B cell (primary cell): ENCODE measurements around the gene ACKR1. TPM values are rescaled to one million over a fixed set of nuclear protein-coding genes. Genes with fewer than 3 reads are reported as not detected.

ENCODE experiments used
- ATAC-seq: fragments of 200-7000 bp; cut with Tn5 transposase; one replicate; pipeline ENCODE4 v1.10.0; 2021; ENCODE audit warnings: low read depth, mild to moderate bottlenecking, moderate number of reproducible peaks, moderate library complexity
- CTCF ChIA-PET: fragments of 350-600 bp; sonication (Branson Sonifier 250); formaldehyde crosslinking; loops from one replicate; lab custom pipeline; 2021; ENCODE audit warnings: antibody characterized with exemption, inconsistent platforms; lab: Charles Lee
- POLR2A ChIA-PET: fragments of 350-600 bp; sonication (Branson Sonifier 250); formaldehyde crosslinking; loops from one replicate; lab custom pipeline; 2021; ENCODE audit warnings: antibody characterized with exemption; lab: Charles Lee
- DNase-seq: peaks from one replicate; pipeline ENCODE4 v3.0.0; 2013
- H2AFZ ChIP-seq: 2 replicates; pipeline ENCODE4 v1.6.1; 2012; ENCODE audit warnings: mild to moderate bottlenecking, low read depth, low read length; ENCODE audit not compliant: insufficient read depth, poor library complexity, severe bottlenecking
- H3K27ac ChIP-seq, 2 donors: 1 replicate in 1 of 2; 2 replicates in 1 of 2; pipeline ENCODE4 v1.5.1; 2012 to 2013; ENCODE audit warnings: low read length in 2 of 2, mild to moderate bottlenecking in 2 of 2, moderate library complexity in 1 of 2
- H3K27me3 ChIP-seq, 4 experiments: fragments of 200-600 bp in 1 of 4; sonication (generic) in 1 of 4; replicated peaks in 1 of 4; 1 replicate in 2 of 4; 2 replicates in 2 of 4; pipeline versions ENCODE4 v1.6.1 to v1.7.0; 2013 to 2016; ENCODE audit warnings: low read length in 3 of 4, mild to moderate bottlenecking in 2 of 4, mixed read lengths in 1 of 4, moderate library complexity in 1 of 4; ENCODE audit not compliant: insufficient read depth in 4 of 4, control insufficient read depth in 3 of 4; ENCODE audit errors: control extremely low read depth in 1 of 4
- H3K36me3 ChIP-seq, 2 experiments: replicated peaks in 1 of 2; 1 replicate in 1 of 2; 2 replicates in 1 of 2; pipeline versions ENCODE4 v1.6.1 to v1.7.1; 2013; ENCODE audit warnings: low read length in 1 of 2; ENCODE audit not compliant: insufficient read depth in 2 of 2, control insufficient read depth in 1 of 2; ENCODE audit errors: control extremely low read depth in 1 of 2, extremely low read depth in 1 of 2
- H3K4me1 ChIP-seq, 2 donors: fragments of 200-600 bp in 1 of 2; sonication (generic) in 1 of 2; 1 replicate in 1 of 2; 2 replicates in 1 of 2; pipeline versions ENCODE4 v1.5.1 to v1.6.1; 2013 to 2017; ENCODE audit warnings: low read length in 2 of 2; ENCODE audit not compliant: control insufficient read depth in 2 of 2, insufficient read depth in 2 of 2
- H3K4me2 ChIP-seq: replicated peaks from 2 replicates; pipeline ENCODE3; 2012; ENCODE audit warnings: mild to moderate bottlenecking, low read depth, low read length; ENCODE audit not compliant: poor library complexity, severe bottlenecking
- H3K4me3 ChIP-seq, 5 experiments: fragments of 200-600 bp in 1 of 5; sonication (generic) in 1 of 5; 1 replicate in 3 of 5; 2 replicates in 2 of 5; pipeline versions ENCODE4 v1.5.1 to v1.7.0; 2011 to 2016; ENCODE audit warnings: low read length in 4 of 5, mild to moderate bottlenecking in 4 of 5, low read depth in 2 of 5, control low read depth in 1 of 5, moderate library complexity in 1 of 5; ENCODE audit not compliant: insufficient read depth in 1 of 5; ENCODE audit errors: control extremely low read depth in 1 of 5, extremely low read depth in 1 of 5
- H3K79me2 ChIP-seq: fragments of 200-600 bp; sonication (generic); one replicate; pipeline ENCODE4 v1.6.0; 2016; ENCODE audit warnings: low read length; ENCODE audit not compliant: control insufficient read depth, insufficient read depth
- H3K9ac ChIP-seq: fragments of 200-600 bp; sonication (generic); 2 replicates; pipeline ENCODE4 v1.6.1; 2017; ENCODE audit warnings: mild to moderate bottlenecking, low read length, moderate library complexity
- H3K9me3 ChIP-seq, 3 donors: one replicate each; pipeline versions ENCODE4 v1.6.1 to v1.7.1; 2013; ENCODE audit warnings: low read length in 2 of 3; ENCODE audit not compliant: control insufficient read depth in 2 of 3, insufficient read depth in 1 of 3; ENCODE audit errors: control extremely low read depth in 1 of 3
- H4K20me1 ChIP-seq: 2 replicates; pipeline ENCODE4 v1.6.0; 2012; ENCODE audit warnings: mild to moderate bottlenecking, low read length; ENCODE audit not compliant: insufficient read depth, control insufficient read depth, poor library complexity, severe bottlenecking
- H3K27ac Mint-ChIP-seq: one replicate; pipeline ENCODE4 v1.8.0; 2021; ENCODE audit warnings: mixed read lengths
- H3K27me3 Mint-ChIP-seq: one replicate; pipeline ENCODE4 v1.8.0; 2021; ENCODE audit warnings: mixed read lengths
- H3K4me1 Mint-ChIP-seq: one replicate; pipeline ENCODE4 v1.8.0; 2021; ENCODE audit warnings: mixed read lengths
- H3K4me3 Mint-ChIP-seq: one replicate; pipeline ENCODE4 v1.8.0; 2021; ENCODE audit warnings: mixed read lengths
- H3K9me3 Mint-ChIP-seq: one replicate; pipeline ENCODE4 v1.8.0; 2022; ENCODE audit warnings: mixed read lengths; ENCODE audit not compliant: insufficient read depth
- CTCF ChIP-seq: fragments of 200-600 bp; IDR thresholded peaks from one replicate; pipeline ENCODE4 v1.8.0; 2022; ENCODE audit warnings: antibody characterized with exemption, mild to moderate bottlenecking
- EZH2 ChIP-seq: IDR thresholded peaks from 2 replicates; pipeline ENCODE4 v1.6.1; 2012; ENCODE audit warnings: borderline replicate concordance, low read depth, mild to moderate bottlenecking, moderate library complexity, low read length; ENCODE audit not compliant: insufficient read depth, poor library complexity, severe bottlenecking
- WGBS: methylation state at CpG from one replicate; pipeline ENCODE4 v1.1.5; 2013; ENCODE audit warnings: missing lambda C conversion rate; ENCODE audit not compliant: insufficient coverage; 5-methylcytosine and 5-hydroxymethylcytosine counted together
- intact Hi-C: fragments of 100-400 bp; cut with micrococcal nuclease; formaldehyde crosslinking; loops from one replicate; pipeline ENCODE4 v1.10.0; 2022
- polyA plus RNA-seq: library from polyadenylated mRNA; depleted of rRNA; stranded (reverse); fragments of >200 nt; gene quantifications from 2 replicates; pipeline ENCODE4 v1.2.3, GENCODE V29; 2012
- total RNA-seq, 2 donors: library from RNA; stranded (reverse); fragments of 120-200 nt in 1 of 2; gene quantifications; 1 replicate in 1 of 2; 2 replicates in 1 of 2; pipeline versions ENCODE4 v1.2.3 to v1.2.4, GENCODE V29; 2013 to 2022

The ACKR1 gene
- total and polyA plus RNA-seq, 2 donors (not counting 1 experiment from before 2014, with no cell fraction given): 0.04 TPM; not detected in 1

- Histone ChIP-seq H4K20me1 (no peaks in the 10 kb centered on the region), H2AFZ (no peak overlapping the region), H3K36me3 (no peaks in the 10 kb centered on the region), H3K27me3 (peaks cover 0 to 42% (median 6%) of the 10 kb centered on the region in 4 experiments), H3K4me1 (peaks cover 0 to 4% of the 10 kb centered on the region in 2 donors), H3K4me2 (no peak overlapping the region), H3K79me2 (no peaks in the 10 kb centered on the region), H3K9me3 (no peaks in the 10 kb centered on the region), H3K9ac (no peak overlapping the region), H3K27ac (no peak overlapping the region), H3K4me3 (no peak overlapping the region)
- ChIA-PET POLR2A (no interaction called here), CTCF (interaction anchor here (1.7 to 9.3 kb wide), 3 partner anchors 10 to 39 kb away, joined by 5 to 102 read pairs (median 27); no protein-coding TSS in a partner anchor)
- Mint-ChIP-seq H3K4me1 (no peaks in the 10 kb centered on the region), H3K9me3 (no peaks in the 10 kb centered on the region), H3K4me3 (no peak overlapping the region), H3K27ac (no peak overlapping the region), H3K27me3 (peaks cover 65% of the 10 kb centered on the region)
- 5% methylated on average over 4 of the region's 5 CpGs for WGBS
- intact Hi-C loops: no loop called here
- TF ChIP-seq CTCF (no peak), EZH2 (no peak)
- no peak for ATAC-seq
- no peak for DNase-seq
These were observed 3.0 kb upstream of the ACKR1 start for GRCh38 chr1:159201642-159202041.

GRCh38 chr1:159203610-159204009 lies 1.1 kb upstream of the ACKR1 start:
- no peak overlapping the region for H3K27ac Mint-ChIP-seq
- Histone ChIP-seq H3K79me2 (no peaks in the 10 kb centered on the region), H3K9ac (no peak overlapping the region), H3K4me2 (no peak overlapping the region), H3K9me3 (no peaks in the 10 kb centered on the region), H3K27ac (no peak overlapping the region), H2AFZ (no peak overlapping the region), H3K27me3 (peaks cover 0 to 47% (median 9%) of the 10 kb centered on the region in 4 experiments), H3K4me3 (no peak overlapping the region), H4K20me1 (no peaks in the 10 kb centered on the region), H3K4me1 (no peaks in the 10 kb centered on the region), H3K36me3 (no peaks in the 10 kb centered on the region)
- no peaks in the 10 kb centered on the region for H3K9me3 Mint-ChIP-seq
- ChIA-PET POLR2A (no interaction called here), CTCF (interaction anchor here (1.7 to 5.3 kb wide), 4 partner anchors 9 to 43 kb away, joined by 5 to 27 read pairs (median 5); no protein-coding TSS in a partner anchor)
- no peak overlapping the region for H3K4me3 Mint-ChIP-seq
- peaks cover 73% of the 10 kb centered on the region for H3K27me3 Mint-ChIP-seq
- DNase-seq (no peak), ATAC-seq (no peak)
- H3K4me1 Mint-ChIP-seq: no peaks in the 10 kb centered on the region
- TF ChIP-seq EZH2 (no peak), CTCF (no peak)
- WGBS: 72% methylated on average over 3 of the region's 6 CpGs
- intact Hi-C loops: no loop called here
